SK-N-SH (cell line): ENCODE data around the gene MRPL14. TPM values are rescaled to one million over a fixed set of nuclear protein-coding genes. Genes with fewer than 3 reads are reported as not detected.

ENCODE experiments used
- CTCF ChIA-PET: fragments of 300-600, 350-600 bp; formaldehyde crosslinking; extraction: SDS; loops from one replicate; lab custom pipeline; 2021; lab: Yijun Ruan, JAX
- POLR2A ChIA-PET: fragments of 350-600 bp; sonication (Branson Sonifier 250); formaldehyde crosslinking; extraction: SDS; loops from one replicate; lab custom pipeline; 2020; ENCODE audit warnings: antibody characterized with exemption, inconsistent platforms; lab: Yijun Ruan, JAX
- DNase-seq: peaks from one replicate; pipeline ENCODE4 v3.0.0; 2012
- H2AFZ ChIP-seq: fragments of 200-600 bp; sonication (generic); 2 replicates; pipeline ENCODE4 v1.8.1; 2016; ENCODE audit warnings: antibody characterized with exemption, mild to moderate bottlenecking, low read depth
- H3F3A ChIP-seq: fragments of 200-600 bp; sonication (generic); replicated peaks from 2 replicates; pipeline ENCODE3; 2016; ENCODE audit warnings: antibody characterized with exemption, mild to moderate bottlenecking; ENCODE audit not compliant: insufficient read depth
- H3K27ac ChIP-seq, 2 experiments: fragments of 200-500 bp in 1 of 2; fragments of 200-600 bp in 1 of 2; sonication (Bioruptor generic) in 1 of 2; sonication (generic), shearing (Covaris generic) in 1 of 2; 2 replicates each; pipeline versions ENCODE4 v1.5.1 to v1.6.1; 2014 to 2016; ENCODE audit warnings: low read depth in 2 of 2, inconsistent platforms in 1 of 2, low read length in 1 of 2, mild to moderate bottlenecking in 1 of 2, mixed read lengths in 1 of 2
- H3K27me3 ChIP-seq: fragments of 200-600 bp; sonication (generic), shearing (Covaris generic); 2 replicates; pipeline ENCODE4 v1.6.1; 2016; ENCODE audit warnings: mixed run types; ENCODE audit not compliant: insufficient read depth
- H3K36me3 ChIP-seq, 2 experiments: fragments of 200-500 bp in 1 of 2; fragments of 200-600 bp in 1 of 2; sonication (Bioruptor generic) in 1 of 2; sonication (generic) in 1 of 2; replicated peaks in 1 of 2; 2 replicates each; pipeline versions ENCODE3 to v1.5.1; 2014 to 2016; ENCODE audit warnings: low read length in 1 of 2, mild to moderate bottlenecking in 1 of 2; ENCODE audit not compliant: insufficient read depth in 2 of 2, control insufficient read depth in 1 of 2
- H3K4me1 ChIP-seq, 2 experiments: fragments of 200-500 bp in 1 of 2; fragments of 200-600 bp in 1 of 2; sonication (Bioruptor generic) in 1 of 2; sonication (generic), shearing (Covaris generic) in 1 of 2; 2 replicates each; pipeline versions ENCODE4 v1.5.1 to v1.6.1; 2014 to 2016; ENCODE audit warnings: low read depth in 1 of 2, low read length in 1 of 2, mixed run types in 1 of 2; ENCODE audit not compliant: insufficient read depth in 2 of 2, control insufficient read depth in 1 of 2
- H3K4me2 ChIP-seq: fragments of 200-600 bp; sonication (generic), shearing (Covaris generic); 2 replicates; pipeline ENCODE4 v1.6.1; 2017; ENCODE audit warnings: mixed run types
- H3K4me3 ChIP-seq, 2 experiments: fragments of 200-500 bp in 1 of 2; fragments of 200-600 bp in 1 of 2; sonication (Bioruptor generic) in 1 of 2; sonication (generic), shearing (Covaris generic) in 1 of 2; 2 replicates each; pipeline versions ENCODE4 v1.5.1 to v1.8.1; 2014 to 2016; ENCODE audit warnings: low read depth in 2 of 2, inconsistent platforms in 1 of 2, low read length in 1 of 2, mild to moderate bottlenecking in 1 of 2, mixed read lengths in 1 of 2, moderate library complexity in 1 of 2
- H3K79me2 ChIP-seq: fragments of 200-600 bp; sonication (generic); 2 replicates; pipeline ENCODE4 v1.8.1; 2017; ENCODE audit warnings: mild to moderate bottlenecking; ENCODE audit not compliant: insufficient read depth
- H3K9ac ChIP-seq: fragments of 200-600 bp; sonication (generic); 2 replicates; pipeline ENCODE4 v1.6.1; 2017; ENCODE audit warnings: mixed run types
- H3K9me2 ChIP-seq: fragments of 200-600 bp; sonication (generic); 2 replicates; pipeline ENCODE4 v1.6.1; 2017; ENCODE audit warnings: mixed run types
- H3K9me3 ChIP-seq: fragments of 200-600 bp; sonication (generic); 2 replicates; pipeline ENCODE4 v1.6.1; 2017; ENCODE audit warnings: mixed run types, mild to moderate bottlenecking, moderate library complexity
- H4K20me1 ChIP-seq: fragments of 200-600 bp; sonication (generic); 2 replicates; pipeline ENCODE4 v1.6.1; 2017; ENCODE audit warnings: mild to moderate bottlenecking, mixed run types; ENCODE audit not compliant: insufficient read depth
- EZH2phosphoT487 ChIP-seq: fragments of 200-600 bp; sonication (generic); IDR thresholded peaks from 2 replicates; pipeline ENCODE4 v1.6.1; 2017; ENCODE audit warnings: low read depth, mixed run types, mild to moderate bottlenecking, antibody characterized with exemption, moderate library complexity, borderline replicate concordance
- GATA2 ChIP-seq: sonication (generic); formaldehyde crosslinking; IDR thresholded peaks from 2 replicates; pipeline ENCODE4 v1.5.0; 2020; ENCODE audit warnings: mild to moderate bottlenecking, missing genetic modification reagents
- JUND ChIP-seq: IDR thresholded peaks from 2 replicates; pipeline ENCODE4 v1.4.0; 2012
- MAX ChIP-seq: IDR thresholded peaks from 2 replicates; pipeline ENCODE4 v1.4.0; 2012; ENCODE audit warnings: low read depth
- MXI1 ChIP-seq: IDR thresholded peaks from 2 replicates; pipeline ENCODE4 v1.6.1; 2012; ENCODE audit warnings: mild to moderate bottlenecking, low read depth, low read length, improper control_type of control experiment
- NFIC ChIP-seq: IDR thresholded peaks from 2 replicates; pipeline ENCODE4 v1.4.0; 2012; ENCODE audit warnings: borderline replicate concordance
- NRF1 ChIP-seq: IDR thresholded peaks from 2 replicates; pipeline ENCODE4 v1.6.1; 2012; ENCODE audit warnings: low read depth, mild to moderate bottlenecking, low read length
- POLR2AphosphoS5 ChIP-seq: IDR thresholded peaks from 2 replicates; pipeline ENCODE4 v1.6.1; 2012; ENCODE audit warnings: low read depth, low read length
- SMC3 ChIP-seq: IDR thresholded peaks from 2 replicates; pipeline ENCODE4 v1.6.1; 2012; ENCODE audit warnings: low read depth, low read length, improper control_type of control experiment
- TCF12 ChIP-seq: IDR thresholded peaks from 2 replicates; pipeline ENCODE4 v1.4.0; 2012
- TEAD4 ChIP-seq: IDR thresholded peaks from 2 replicates; pipeline ENCODE4 v1.4.0; 2012; ENCODE audit warnings: mild to moderate bottlenecking, borderline replicate concordance; ENCODE audit not compliant: insufficient read depth
- WGBS: methylation state at CpG from one replicate; pipeline ENCODE4 v1.1.6; 2017; ENCODE audit warnings: low lambda C conversion rate; 5-methylcytosine and 5-hydroxymethylcytosine counted together
- polyA plus RNA-seq, 3 experiments: library from polyadenylated mRNA; depleted of rRNA; stranded (reverse); fragments of >200 nt; gene quantifications; 2 replicates each; pipeline ENCODE4 v1.2.3, GENCODE V29; 2012
- TF ChIP-seq, protein P1 (sequence below): IDR thresholded peaks from 2 replicates; pipeline ENCODE4; 2012
- TF ChIP-seq, protein P2 (sequence below): IDR thresholded peaks from 2 replicates; pipeline ENCODE4 v1.6.1; 2012; ENCODE audit warnings: mild to moderate bottlenecking, low read depth, low read length, moderate library complexity

MRPL14 gene
- polyA plus RNA-seq, 1 of the 3 experiments (the other 2 are of a cell fraction) = 97.0 TPM

DNA sequence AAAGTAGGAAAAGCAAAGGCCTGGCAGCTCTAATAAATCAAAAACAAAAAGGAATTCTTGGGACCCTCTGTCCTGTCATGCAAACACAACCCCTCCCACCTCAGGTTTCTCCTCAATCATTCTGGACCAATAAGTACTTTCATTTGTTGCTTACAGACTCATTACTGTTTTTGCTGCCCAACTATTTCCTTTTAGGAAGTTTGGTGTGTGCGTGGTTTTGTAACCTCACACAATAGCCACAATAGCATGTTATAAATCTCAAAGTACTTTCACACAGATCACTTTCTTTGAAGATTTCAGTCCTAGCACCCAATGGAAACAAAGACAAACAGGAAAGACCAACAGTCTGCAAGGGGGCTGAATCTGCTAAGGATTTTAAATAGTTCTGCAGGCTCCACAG is 4.5 kb downstream of the MRPL14 start:
- CTCF ChIA-PET = interaction anchor here (0.8 to 1.9 kb wide), 5 partner anchors 9 to 112 kb away, joined by 4 to 8 read pairs (median 5); no protein-coding TSS in a partner anchor
- Histone ChIP-seq H3K9ac (no peak overlapping the region), H3K79me2 (peaks cover 96% of the 10 kb centered on the region), H3K9me3 (no peaks in the 10 kb centered on the region), H3F3A (peaks cover 13% of the 10 kb centered on the region), H3K36me3 (peaks cover 6% of the 10 kb centered on the region in 2 experiments), H3K27ac (peak overlapping the region in 1 of 2 experiments; percentile 21; a peak in 1 of 4 replicates), H2AFZ (no peak overlapping the region), H4K20me1 (peaks cover 71% of the 10 kb centered on the region), H3K4me2 (peak overlapping the region; percentile 93; the same call in 1 of the 2 replicates), H3K4me3 (no peak overlapping the region; a peak in 1 of 4 replicates), H3K4me1 (peaks cover 22 to 44% of the 10 kb centered on the region in 2 experiments; a peak in 3 of 4 replicates), H3K27me3 (no peaks in the 10 kb centered on the region), H3K9me2 (no peaks in the 10 kb centered on the region)
- TF ChIP-seq, protein P1, sequence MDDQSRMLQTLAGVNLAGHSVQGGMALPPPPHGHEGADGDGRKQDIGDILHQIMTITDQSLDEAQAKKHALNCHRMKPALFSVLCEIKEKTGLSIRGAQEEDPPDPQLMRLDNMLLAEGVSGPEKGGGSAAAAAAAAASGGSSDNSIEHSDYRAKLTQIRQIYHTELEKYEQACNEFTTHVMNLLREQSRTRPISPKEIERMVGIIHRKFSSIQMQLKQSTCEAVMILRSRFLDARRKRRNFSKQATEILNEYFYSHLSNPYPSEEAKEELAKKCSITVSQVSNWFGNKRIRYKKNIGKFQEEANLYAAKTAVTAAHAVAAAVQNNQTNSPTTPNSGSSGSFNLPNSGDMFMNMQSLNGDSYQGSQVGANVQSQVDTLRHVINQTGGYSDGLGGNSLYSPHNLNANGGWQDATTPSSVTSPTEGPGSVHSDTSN = no peak
- TF ChIP-seq SMC3 (no peak), GATA2 (CRISPR knock-in tag) (no peak), NRF1 (no peak), POLR2AphosphoS5 (no peak), JUND (no peak), TCF12 (no peak), MXI1 (no peak), MAX (no peak), TEAD4 (no peak), EZH2phosphoT487 (no peak), NFIC (no peak)
- TF ChIP-seq, protein P2, sequence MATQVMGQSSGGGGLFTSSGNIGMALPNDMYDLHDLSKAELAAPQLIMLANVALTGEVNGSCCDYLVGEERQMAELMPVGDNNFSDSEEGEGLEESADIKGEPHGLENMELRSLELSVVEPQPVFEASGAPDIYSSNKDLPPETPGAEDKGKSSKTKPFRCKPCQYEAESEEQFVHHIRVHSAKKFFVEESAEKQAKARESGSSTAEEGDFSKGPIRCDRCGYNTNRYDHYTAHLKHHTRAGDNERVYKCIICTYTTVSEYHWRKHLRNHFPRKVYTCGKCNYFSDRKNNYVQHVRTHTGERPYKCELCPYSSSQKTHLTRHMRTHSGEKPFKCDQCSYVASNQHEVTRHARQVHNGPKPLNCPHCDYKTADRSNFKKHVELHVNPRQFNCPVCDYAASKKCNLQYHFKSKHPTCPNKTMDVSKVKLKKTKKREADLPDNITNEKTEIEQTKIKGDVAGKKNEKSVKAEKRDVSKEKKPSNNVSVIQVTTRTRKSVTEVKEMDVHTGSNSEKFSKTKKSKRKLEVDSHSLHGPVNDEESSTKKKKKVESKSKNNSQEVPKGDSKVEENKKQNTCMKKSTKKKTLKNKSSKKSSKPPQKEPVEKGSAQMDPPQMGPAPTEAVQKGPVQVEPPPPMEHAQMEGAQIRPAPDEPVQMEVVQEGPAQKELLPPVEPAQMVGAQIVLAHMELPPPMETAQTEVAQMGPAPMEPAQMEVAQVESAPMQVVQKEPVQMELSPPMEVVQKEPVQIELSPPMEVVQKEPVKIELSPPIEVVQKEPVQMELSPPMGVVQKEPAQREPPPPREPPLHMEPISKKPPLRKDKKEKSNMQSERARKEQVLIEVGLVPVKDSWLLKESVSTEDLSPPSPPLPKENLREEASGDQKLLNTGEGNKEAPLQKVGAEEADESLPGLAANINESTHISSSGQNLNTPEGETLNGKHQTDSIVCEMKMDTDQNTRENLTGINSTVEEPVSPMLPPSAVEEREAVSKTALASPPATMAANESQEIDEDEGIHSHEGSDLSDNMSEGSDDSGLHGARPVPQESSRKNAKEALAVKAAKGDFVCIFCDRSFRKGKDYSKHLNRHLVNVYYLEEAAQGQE = no peak
- WGBS = 100% methylated on average over 1 of the region's 1 CpG
- no peak for DNase-seq
- POLR2A ChIA-PET = no interaction called here
